Activated T-helper 2 cell treated with anti-CD3 and anti-CD28 coated beads, Interferon-gamma antibody, Interleukin-2, Interleukin-4, amounts not matched to agents 10 μg/mL and 5 μg/mL and 100 μg/mL, durations not matched to agents 14 hours and 24 hours and 36 hours (primary cell): ENCODE data around the gene CPSF6. TPM values are rescaled to one million over a fixed set of nuclear protein-coding genes. Genes with fewer than 3 reads are reported as not detected.
A peak's percentile ranks its signal among the peaks of the same experiment; 100 is the strongest.

Experiments used
- DNase-seq: peaks from one replicate; pipeline ENCODE4 v3.0.0; 2021; ENCODE audit warnings: low spot score
- H3K27ac Mint-ChIP-seq: one replicate; pipeline ENCODE4 v1.8.0; 2021; ENCODE audit warnings: mixed read lengths
- H3K27me3 Mint-ChIP-seq: one replicate; pipeline ENCODE4 v1.8.0; 2021; ENCODE audit warnings: low read depth, mixed read lengths
- H3K36me3 Mint-ChIP-seq: one replicate; pipeline ENCODE4 v1.8.0; 2021; ENCODE audit warnings: low read depth, mixed read lengths
- H3K4me1 Mint-ChIP-seq: one replicate; pipeline ENCODE4 v1.8.0; 2021; ENCODE audit warnings: low read depth, mixed read lengths
- H3K4me3 Mint-ChIP-seq: one replicate; pipeline ENCODE4 v1.8.0; 2021; ENCODE audit warnings: low read depth, mild to moderate bottlenecking, moderate library complexity, mixed read lengths
- H3K9me3 Mint-ChIP-seq: one replicate; pipeline ENCODE4 v1.8.0; 2021; ENCODE audit warnings: mixed read lengths
- intact Hi-C: fragments of 100-400 bp; cut with micrococcal nuclease; formaldehyde crosslinking; loops from one replicate; pipeline ENCODE4 v1.15.1; 2023
- total RNA-seq: library from RNA; stranded (reverse); gene quantifications from 2 replicates; pipeline ENCODE4 v1.2.3, GENCODE V29; 2022

The CPSF6 gene
- total RNA-seq, 1 donor from 2014 or later = 119 TPM

- Mint-ChIP-seq H3K36me3 (peaks cover 46% of the 10 kb centered on the region), H3K27me3 (no peaks in the 10 kb centered on the region), H3K27ac (no peak overlapping the region), H3K4me3 (no peak overlapping the region), H3K9me3 (no peaks in the 10 kb centered on the region), H3K4me1 (peaks cover 7% of the 10 kb centered on the region)
- DNase-seq = no peak
- intact Hi-C loops = no loop called here
Measured at GRCh38 chr12:69266036-69266635, 26.8 kb downstream of the CPSF6 start.

- H3K27me3 Mint-ChIP-seq = no peaks in the 10 kb centered on the region
- intact Hi-C loops = no loop called here
- DNase-seq = no peak
- H3K4me3 Mint-ChIP-seq = no peak overlapping the region
- peaks cover 24% of the 10 kb centered on the region for H3K4me1 Mint-ChIP-seq
- no peak overlapping the region for H3K27ac Mint-ChIP-seq
- no peaks in the 10 kb centered on the region for H3K9me3 Mint-ChIP-seq
- peaks cover 36% of the 10 kb centered on the region for H3K36me3 Mint-ChIP-seq
Measured at GRCh38 chr12:69269736-69270135, 30.4 kb downstream of the CPSF6 start.

GRCh38 chr12:69272511-69272910, 33.1 kb downstream of the CPSF6 start:
- no peak overlapping the region for H3K27ac Mint-ChIP-seq

GRCh38 chr12:69274861-69275260, 35.5 kb downstream of the CPSF6 start:
- Mint-ChIP-seq H3K4me3 (no peak overlapping the region), H3K27ac (no peak overlapping the region), H3K4me1 (peaks cover 31% of the 10 kb centered on the region), H3K9me3 (no peaks in the 10 kb centered on the region), H3K27me3 (no peaks in the 10 kb centered on the region), H3K36me3 (peaks cover 19% of the 10 kb centered on the region)
- intact Hi-C loops = loop anchor here (2.0 kb wide), 1 partner anchor 32 kb away; no protein-coding TSS in a partner anchor
- DNase-seq = no peak

More at GRCh38 chr12:69272511-69272910, 33.1 kb downstream of the CPSF6 start:
- H3K4me3 Mint-ChIP-seq = no peak overlapping the region
- no peaks in the 10 kb centered on the region for H3K27me3 Mint-ChIP-seq
- H3K36me3 Mint-ChIP-seq = peaks cover 27% of the 10 kb centered on the region
- peaks cover 34% of the 10 kb centered on the region for H3K4me1 Mint-ChIP-seq
- no peaks in the 10 kb centered on the region for H3K9me3 Mint-ChIP-seq
- no peak for DNase-seq
- intact Hi-C loops = no loop called here

- peaks cover 31% of the 10 kb centered on the region for H3K4me1 Mint-ChIP-seq
- DNase-seq = no peak
- H3K36me3 Mint-ChIP-seq = peaks cover 15% of the 10 kb centered on the region
- H3K27me3 Mint-ChIP-seq = no peaks in the 10 kb centered on the region
- H3K27ac Mint-ChIP-seq = peak overlapping the region; percentile 26
- no peak overlapping the region for H3K4me3 Mint-ChIP-seq
- H3K9me3 Mint-ChIP-seq = no peaks in the 10 kb centered on the region
- intact Hi-C loops = loop anchor here (2.0 kb wide), 1 partner anchor 33 kb away; no protein-coding TSS in a partner anchor
Measured at GRCh38 chr12:69275471-69275891, 36.1 kb downstream of the CPSF6 start.

GRCh38 chr12:69278814-69279782, 39.7 kb downstream of the CPSF6 start:
- intact Hi-C loops = no loop called here

GRCh38 chr12:69284131-69284530, 44.8 kb downstream of the CPSF6 start:
- no peaks in the 10 kb centered on the region for H3K9me3 Mint-ChIP-seq
- intact Hi-C loops = no loop called here
- H3K4me3 Mint-ChIP-seq = no peak overlapping the region
- no peaks in the 10 kb centered on the region for H3K36me3 Mint-ChIP-seq
- H3K27ac Mint-ChIP-seq = no peak overlapping the region
- DNase-seq = no peak
- peaks cover 19% of the 10 kb centered on the region for H3K4me1 Mint-ChIP-seq
- peaks cover 34% of the 10 kb centered on the region for H3K27me3 Mint-ChIP-seq

More at GRCh38 chr12:69278814-69279782, 39.7 kb downstream of the CPSF6 start:
- Mint-ChIP-seq H3K4me1 (peaks cover 29% of the 10 kb centered on the region), H3K36me3 (no peaks in the 10 kb centered on the region), H3K27ac (no peak overlapping the region), H3K27me3 (peaks cover 10% of the 10 kb centered on the region), H3K4me3 (no peak overlapping the region), H3K9me3 (no peaks in the 10 kb centered on the region)
- DNase-seq = no peak

GRCh38 chr12:69287556-69287955, 48.2 kb downstream of the CPSF6 start:
- no peak for DNase-seq
- no peaks in the 10 kb centered on the region for H3K9me3 Mint-ChIP-seq

GRCh38 chr12:69290545-69291277, 51.3 kb downstream of the CPSF6 start:
- Mint-ChIP-seq H3K4me3 (no peak overlapping the region), H3K36me3 (no peaks in the 10 kb centered on the region), H3K4me1 (peaks cover 8% of the 10 kb centered on the region), H3K27ac (no peak overlapping the region), H3K9me3 (no peaks in the 10 kb centered on the region), H3K27me3 (peaks cover 53% of the 10 kb centered on the region)
- intact Hi-C loops = loop anchor here (2.0 to 5.0 kb wide), 3 partner anchors 42 to 348 kb away; no protein-coding TSS in a partner anchor
- peak; percentile 67 for DNase-seq

More at GRCh38 chr12:69287556-69287955, 48.2 kb downstream of the CPSF6 start:
- Mint-ChIP-seq H3K27ac (no peak overlapping the region), H3K36me3 (no peaks in the 10 kb centered on the region), H3K4me1 (peaks cover 21% of the 10 kb centered on the region), H3K27me3 (peaks cover 55% of the 10 kb centered on the region), H3K4me3 (no peak overlapping the region)
- intact Hi-C loops = no loop called here

GRCh38 chr12:69291278-69291593, 51.9 kb downstream of the CPSF6 start:
- H3K4me3 Mint-ChIP-seq = no peak overlapping the region
- H3K9me3 Mint-ChIP-seq = no peaks in the 10 kb centered on the region
- H3K27ac Mint-ChIP-seq = no peak overlapping the region
- peaks cover 54% of the 10 kb centered on the region for H3K27me3 Mint-ChIP-seq
- intact Hi-C loops = loop anchor here (2.0 to 5.0 kb wide), 3 partner anchors 41 to 348 kb away; no protein-coding TSS in a partner anchor
- H3K36me3 Mint-ChIP-seq = no peaks in the 10 kb centered on the region
- no peak for DNase-seq
- H3K4me1 Mint-ChIP-seq = peaks cover 8% of the 10 kb centered on the region

GRCh38 chr12:69298133-69298532, 58.8 kb downstream of the CPSF6 start:
- Mint-ChIP-seq H3K36me3 (no peaks in the 10 kb centered on the region), H3K4me3 (no peak overlapping the region), H3K27me3 (peaks cover 30% of the 10 kb centered on the region), H3K27ac (no peak overlapping the region), H3K9me3 (peaks cover 5% of the 10 kb centered on the region), H3K4me1 (peaks cover 2% of the 10 kb centered on the region)
- intact Hi-C loops = no loop called here
- DNase-seq = no peak

- peaks cover 5% of the 10 kb centered on the region for H3K9me3 Mint-ChIP-seq
- no peaks in the 10 kb centered on the region for H3K36me3 Mint-ChIP-seq
- peaks cover 27% of the 10 kb centered on the region for H3K27me3 Mint-ChIP-seq
- intact Hi-C loops = no loop called here
- no peak overlapping the region for H3K4me3 Mint-ChIP-seq
- no peak for DNase-seq
- peaks cover 2% of the 10 kb centered on the region for H3K4me1 Mint-ChIP-seq
- H3K27ac Mint-ChIP-seq = no peak overlapping the region
Measured at GRCh38 chr12:69298947-69299346, 59.6 kb downstream of the CPSF6 start.
